ENCODE data around the gene HDGFL3.

DNA sequence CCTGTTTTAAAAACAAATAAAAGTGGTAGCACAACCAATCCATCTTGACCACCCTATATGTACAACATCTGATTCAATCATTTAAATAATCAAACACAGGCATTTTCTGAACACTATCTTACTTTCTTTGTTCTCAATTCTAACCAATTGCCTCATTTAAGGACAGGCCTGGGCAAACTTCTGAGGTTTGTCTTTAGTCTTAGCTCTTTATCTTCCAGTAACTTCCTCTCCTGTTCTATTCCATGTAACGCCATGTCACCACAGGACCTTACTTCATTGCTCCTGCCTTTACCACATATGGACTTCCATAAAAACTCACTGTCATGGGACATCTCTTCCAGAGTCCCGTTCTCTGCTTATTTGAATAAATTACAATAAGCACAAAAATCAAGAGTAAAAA, 14.9 kb downstream of the HDGFL3 start:
- no peak for TF ChIP-seq CTCF (IDR thresholded peaks at IDR 0.05)
- no peak for TF ChIP-seq POLR2AphosphoS5 (IDR thresholded peaks at IDR 0.05)
